OCI-LY7 (cell line): ENCODE data around the gene DNAJC21. TPM values are rescaled to one million over a fixed set of nuclear protein-coding genes. Genes with fewer than 3 reads are reported as not detected.

Experiments used
- BruUV-seq: library from RNA; stranded (reverse); fragments of 400-500 nt; replicated peaks from 2 replicates; lab custom pipeline; 2021; lab: Mats Ljungman, UMichigan
- CTCF ChIA-PET: fragments of 300-600 bp; sonication (Branson Sonifier 250); formaldehyde crosslinking; loops from one replicate; lab custom pipeline; 2022; ENCODE audit warnings: antibody characterized with exemption; ENCODE audit not compliant: unreplicated experiment; lab: Charles Lee
- POLR2A ChIA-PET: fragments of 300-600 bp; sonication (Branson Sonifier 250); formaldehyde crosslinking; loops from one replicate; lab custom pipeline; 2022; ENCODE audit warnings: antibody characterized with exemption; lab: Charles Lee
- DNase-seq: peaks from one replicate; pipeline ENCODE4 v3.0.0-alpha.2; 2015; ENCODE audit warnings: low spot score
- H2AFZ ChIP-seq: fragments of 200-600 bp; sonication (generic), shearing (Covaris generic); 2 replicates; pipeline ENCODE4 v1.6.1; 2014; ENCODE audit warnings: mild to moderate bottlenecking, antibody characterized with exemption, low read length, moderate library complexity
- H3K27ac ChIP-seq: fragments of 200-600 bp; sonication (generic); 2 replicates; pipeline ENCODE4 v1.5.1; 2014; ENCODE audit warnings: mixed run types, low read depth, mild to moderate bottlenecking, moderate library complexity, low read length, inconsistent platforms; ENCODE audit not compliant: poor library complexity, severe bottlenecking
- H3K36me3 ChIP-seq: fragments of 200-600 bp; sonication (generic); 2 replicates; pipeline ENCODE4 v1.6.1; 2014; ENCODE audit warnings: mild to moderate bottlenecking, antibody characterized with exemption, low read length, moderate library complexity, mixed read lengths; ENCODE audit not compliant: insufficient read depth
- H3K4me1 ChIP-seq: fragments of 200-600 bp; sonication (generic); 2 replicates; pipeline ENCODE4 v1.5.1; 2014; ENCODE audit warnings: mild to moderate bottlenecking, low read length; ENCODE audit not compliant: insufficient read depth, poor library complexity, severe bottlenecking
- H3K4me2 ChIP-seq: fragments of 200-600 bp; sonication (generic); 2 replicates; pipeline ENCODE4 v1.6.1; 2014; ENCODE audit warnings: mild to moderate bottlenecking, low read length
- H3K4me3 ChIP-seq: fragments of 200-600 bp; sonication (generic); 2 replicates; pipeline ENCODE4 v1.5.1; 2014; ENCODE audit warnings: mild to moderate bottlenecking, low read depth, low read length; ENCODE audit not compliant: poor library complexity, severe bottlenecking
- H3K79me2 ChIP-seq: fragments of 200-600 bp; sonication (generic); 2 replicates; pipeline ENCODE4 v1.6.1; 2016; ENCODE audit warnings: low read depth, mild to moderate bottlenecking, low read length, moderate library complexity, mixed read lengths; ENCODE audit not compliant: insufficient read depth
- H3K9me2 ChIP-seq: fragments of 200-600 bp; sonication (generic); 2 replicates; pipeline ENCODE4 v1.6.1; 2016; ENCODE audit warnings: mild to moderate bottlenecking, low read length, mixed read lengths; ENCODE audit not compliant: insufficient read depth
- H3K9me3 ChIP-seq: fragments of 200-600 bp; sonication (generic); 2 replicates; pipeline ENCODE4 v1.6.1; 2014; ENCODE audit warnings: mild to moderate bottlenecking, mixed run types, low read length, mixed read lengths
- H4K20me1 ChIP-seq: fragments of 200-600 bp; sonication (generic); 2 replicates; pipeline ENCODE4 v1.6.1; 2014; ENCODE audit warnings: mild to moderate bottlenecking, antibody characterized with exemption, low read length, moderate library complexity, mixed read lengths; ENCODE audit not compliant: insufficient read depth
- EZH2phosphoT487 ChIP-seq: fragments of 200-600 bp; sonication (generic); IDR thresholded peaks from 2 replicates; pipeline ENCODE4 v1.6.1; 2018; ENCODE audit warnings: low read depth, borderline replicate concordance, mild to moderate bottlenecking, mixed run types, antibody characterized with exemption, low read length, moderate library complexity, mixed read lengths
- intact Hi-C: fragments of 100-400 bp; cut with micrococcal nuclease; formaldehyde crosslinking; loops from one replicate; pipeline ENCODE4 v1.10.0; 2022; ENCODE audit not compliant: unreplicated experiment
- total RNA-seq, 2 experiments: library from RNA; depleted of rRNA in 1 of 2; stranded (reverse); fragments of >200 nt in 1 of 2; shearing (Covaris generic) in 1 of 2; gene quantifications; 2 replicates each; pipeline ENCODE4 v1.2.3, GENCODE V29; 2014 to 2022
- TF ChIP-seq, protein P1 (sequence below): fragments of 200-600 bp; sonication (generic); conservative IDR thresholded peaks from 2 replicates; pipeline ENCODE4 v1.5.1; 2014; ENCODE audit warnings: mild to moderate bottlenecking, antibody characterized with exemption, low read length, moderate library complexity, mixed read lengths

Gene DNAJC21
- total RNA-seq, 2 experiments from 2014 or later = 29.4 to 67.6 TPM

DNA sequence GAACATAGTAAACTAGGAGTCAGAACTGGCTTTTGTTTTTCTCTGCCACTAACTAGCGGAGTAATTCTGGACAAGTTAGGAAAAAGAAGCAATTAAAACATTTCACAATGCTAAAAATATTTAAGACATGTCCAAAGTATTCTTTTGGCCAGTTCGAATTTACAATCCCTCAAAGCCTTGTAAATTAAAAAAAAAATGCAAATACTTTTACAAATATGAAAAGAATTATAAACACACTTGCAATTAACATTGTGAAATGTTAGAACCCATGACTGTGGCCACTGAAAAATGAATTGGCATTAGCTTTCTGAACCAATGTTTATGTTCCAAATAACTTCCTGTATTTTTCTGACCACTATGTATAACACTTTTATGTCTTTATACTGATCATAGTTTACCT lies 16.3 kb upstream of the DNAJC21 start:
- Histone ChIP-seq H3K9me2 (no peaks in the 10 kb centered on the region), H3K4me3 (peak overlapping the region; percentile 86), H4K20me1 (peaks cover 15% of the 10 kb centered on the region; the same call in 1 of the 2 replicates), H3K9me3 (no peaks in the 10 kb centered on the region), H3K79me2 (peaks cover 70% of the 10 kb centered on the region), H2AFZ (no peak overlapping the region), H3K4me2 (peak overlapping the region; percentile 81), H3K27ac (no peak overlapping the region), H3K36me3 (peaks cover 73% of the 10 kb centered on the region), H3K4me1 (peaks cover 18% of the 10 kb centered on the region)
- no peak for TF ChIP-seq EZH2phosphoT487
- TF ChIP-seq, protein P1, sequence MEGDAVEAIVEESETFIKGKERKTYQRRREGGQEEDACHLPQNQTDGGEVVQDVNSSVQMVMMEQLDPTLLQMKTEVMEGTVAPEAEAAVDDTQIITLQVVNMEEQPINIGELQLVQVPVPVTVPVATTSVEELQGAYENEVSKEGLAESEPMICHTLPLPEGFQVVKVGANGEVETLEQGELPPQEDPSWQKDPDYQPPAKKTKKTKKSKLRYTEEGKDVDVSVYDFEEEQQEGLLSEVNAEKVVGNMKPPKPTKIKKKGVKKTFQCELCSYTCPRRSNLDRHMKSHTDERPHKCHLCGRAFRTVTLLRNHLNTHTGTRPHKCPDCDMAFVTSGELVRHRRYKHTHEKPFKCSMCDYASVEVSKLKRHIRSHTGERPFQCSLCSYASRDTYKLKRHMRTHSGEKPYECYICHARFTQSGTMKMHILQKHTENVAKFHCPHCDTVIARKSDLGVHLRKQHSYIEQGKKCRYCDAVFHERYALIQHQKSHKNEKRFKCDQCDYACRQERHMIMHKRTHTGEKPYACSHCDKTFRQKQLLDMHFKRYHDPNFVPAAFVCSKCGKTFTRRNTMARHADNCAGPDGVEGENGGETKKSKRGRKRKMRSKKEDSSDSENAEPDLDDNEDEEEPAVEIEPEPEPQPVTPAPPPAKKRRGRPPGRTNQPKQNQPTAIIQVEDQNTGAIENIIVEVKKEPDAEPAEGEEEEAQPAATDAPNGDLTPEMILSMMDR = no peak
- ChIA-PET POLR2A (interaction anchor here (1.0 kb wide), 1 partner anchor 11 kb away, joined by 3 read pairs; no protein-coding TSS in a partner anchor), CTCF (no interaction called here)
- BruUV-seq = no TSS peak
- DNase-seq = no peak
- intact Hi-C loops = loop anchor here (10.0 kb wide), 2 partner anchors 1468 to 1962 kb away; partner anchors contain the start of genes NIPBL and TARS1

DNA sequence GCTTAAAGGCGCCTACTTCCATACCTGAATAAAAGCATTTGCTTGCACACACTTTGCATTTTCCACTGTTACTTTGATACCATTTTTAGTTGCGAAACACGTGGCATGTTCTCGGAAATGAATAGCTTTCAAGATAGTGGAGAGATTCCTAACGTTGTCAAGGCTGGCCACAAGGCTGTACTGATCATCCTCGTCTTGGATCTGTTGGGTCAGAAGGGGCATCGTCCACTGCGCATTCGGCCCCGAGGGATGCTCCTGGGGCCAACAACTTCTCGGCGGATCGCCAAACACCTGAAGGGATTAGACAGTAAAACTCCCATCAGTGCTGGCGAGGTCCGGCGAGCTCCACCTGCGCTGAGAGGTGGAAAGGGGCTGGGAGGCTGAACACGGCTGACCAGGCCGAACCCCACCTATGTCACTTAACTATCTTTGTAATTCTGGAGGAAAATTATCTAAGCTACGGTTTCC lies 14.7 kb upstream of the DNAJC21 start:
- Histone ChIP-seq H3K4me2 (peak overlapping the region; percentile 81), H3K9me2 (no peaks in the 10 kb centered on the region), H3K27ac (peak overlapping the region; percentile 79), H3K79me2 (peaks cover 86% of the 10 kb centered on the region), H3K4me3 (peak overlapping the region; percentile 86), H4K20me1 (peaks cover 15% of the 10 kb centered on the region; the same call in 1 of the 2 replicates), H3K4me1 (peaks cover 27% of the 10 kb centered on the region), H3K36me3 (peaks cover 74% of the 10 kb centered on the region), H2AFZ (peak overlapping the region; percentile 48; the same call in 1 of the 2 replicates), H3K9me3 (no peaks in the 10 kb centered on the region)
- ChIA-PET CTCF (interaction anchor here (1.6 kb wide), 1 partner anchor 15 kb away, joined by 9 read pairs; the partner anchor contains the start of gene DNAJC21), POLR2A (interaction anchor here (0.8 to 5.0 kb wide), 13 partner anchors 8 to 391 kb away, joined by 3 to 102 read pairs (median 5); partner anchors contain the start of genes DNAJC21 and TTC23L)
- no peak for TF ChIP-seq EZH2phosphoT487
- TF ChIP-seq, protein P1 = no peak
- no TSS peak for BruUV-seq
- intact Hi-C loops = loop anchor here (1.0 to 10.0 kb wide), 7 partner anchors 15 to 1960 kb away; partner anchors contain the start of genes DNAJC21, LMBRD2, NIPBL and SKP2
- peak; percentile 44 for DNase-seq
